Peyer's patch (tissue), 4 donors: ENCODE data around the gene DPF1.

Experiments
- CTCF ChIP-seq, 6 experiments: fragments of 450-650 bp in 4 of 6; fragments of 200-600 bp in 2 of 6; sonication (generic) in 1 of 6; IDR thresholded peaks; one replicate each; pipeline ENCODE4 v1.5.1; 2017 to 2019; ENCODE audit warnings: antibody characterized with exemption in 6 of 6, mild to moderate bottlenecking in 3 of 6, moderate library complexity in 1 of 6
- POLR2A ChIP-seq, 2 donors: fragments of 450-650 bp; IDR thresholded peaks; one replicate each; pipeline ENCODE4 v1.5.1; 2017; ENCODE audit warnings: antibody characterized with exemption in 2 of 2, mild to moderate bottlenecking in 2 of 2, moderate library complexity in 2 of 2

- TF ChIP-seq CTCF (IDR thresholded peaks at IDR 0.05): no peak
- no peak for TF ChIP-seq POLR2A (IDR thresholded peaks at IDR 0.05)
Observed at GRCh38 chr19:38252941-38253691, 29.1 kb upstream of the DPF1 start.
